ENCODE data around the gene BFSP1.

The BFSP1 gene

GRCh38 chr20:17556837-17557674 is 25.9 kb upstream of the BFSP1 start:
- DNase-seq, result no peak

GRCh38 chr20:17555106-17555505 is 23.9 kb upstream of the BFSP1 start:
- no peak for DNase-seq

- DNase-seq, result no peak
Measured at GRCh38 chr20:17549131-17549530, 18.0 kb upstream of the BFSP1 start.

- DNase-seq, result no peak
Measured at GRCh38 chr20:17545127-17545526, 13.9 kb upstream of the BFSP1 start.

DNA sequence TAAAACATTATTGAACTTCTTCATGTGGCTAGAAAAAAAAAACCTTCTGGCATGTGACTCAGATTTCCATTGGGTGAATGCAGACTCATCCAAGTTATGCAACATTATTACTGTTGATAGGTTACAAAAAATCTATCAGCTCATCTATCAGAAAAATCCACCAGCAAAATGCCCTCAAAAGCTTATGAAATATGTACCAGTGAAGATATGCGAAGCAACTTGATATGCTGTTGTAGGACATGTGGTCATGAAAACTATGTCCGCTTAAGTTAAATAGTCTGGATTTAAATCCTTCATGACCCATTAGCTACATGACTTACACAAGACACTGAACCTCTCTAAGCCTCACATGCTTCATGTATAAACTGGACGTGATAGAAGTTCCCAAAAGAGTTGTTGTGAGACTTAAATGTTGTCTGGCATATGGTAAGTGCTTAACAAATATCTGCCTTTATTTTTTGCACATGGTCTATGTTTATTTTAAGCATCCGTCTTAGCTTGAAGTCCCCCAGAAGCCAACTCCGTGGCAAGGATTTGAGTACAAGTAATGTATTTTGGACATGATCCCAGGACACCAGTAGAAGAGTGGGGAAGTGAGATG is 12.5 kb upstream of the BFSP1 start:
- no peak for DNase-seq

GRCh38 chr20:17542993-17543412 is 11.8 kb upstream of the BFSP1 start:
- DNase-seq, result no peak

DNA sequence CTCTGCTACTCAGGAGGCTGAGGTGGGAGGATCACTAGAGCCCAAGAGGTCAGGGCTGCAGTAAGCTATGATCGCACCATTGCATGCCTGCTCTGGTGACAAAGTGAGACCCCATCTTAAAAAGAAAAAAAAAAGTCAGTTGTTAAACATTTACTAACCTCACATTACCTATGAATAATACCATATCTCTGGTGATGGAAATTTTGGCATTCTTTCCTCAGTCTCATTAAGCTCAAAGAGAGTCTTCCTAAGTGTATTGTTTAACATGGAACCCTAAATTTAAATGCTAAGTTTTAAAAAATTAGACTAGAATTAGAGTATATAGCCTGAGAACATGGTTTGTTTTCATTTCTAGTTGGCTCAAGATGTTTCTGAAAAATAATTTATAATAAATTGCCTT is 11.3 kb upstream of the BFSP1 start:
- no peak for DNase-seq

- DNase-seq, result no peak
Measured at GRCh38 chr20:17541996-17542395, 10.8 kb upstream of the BFSP1 start.

DNA sequence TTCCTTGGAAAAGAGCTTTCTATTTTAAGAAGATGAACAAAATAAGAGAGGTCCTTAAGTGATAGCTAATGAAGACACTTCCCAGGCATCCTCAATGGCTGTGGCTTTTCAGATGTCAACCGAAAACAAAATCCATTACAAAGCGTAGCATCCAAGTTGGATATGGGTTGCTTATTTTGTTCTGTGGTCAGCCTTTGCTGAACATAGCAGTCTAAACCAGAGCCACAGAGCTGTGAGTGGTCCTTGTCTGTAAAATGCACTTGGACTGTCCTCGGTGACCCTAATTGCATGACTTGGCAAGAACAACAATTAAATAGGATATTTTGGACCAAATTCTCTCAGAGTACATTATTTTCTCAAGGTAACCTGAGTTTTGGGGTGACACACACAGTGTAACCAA is 10.4 kb upstream of the BFSP1 start:
- DNase-seq, result no peak

DNA sequence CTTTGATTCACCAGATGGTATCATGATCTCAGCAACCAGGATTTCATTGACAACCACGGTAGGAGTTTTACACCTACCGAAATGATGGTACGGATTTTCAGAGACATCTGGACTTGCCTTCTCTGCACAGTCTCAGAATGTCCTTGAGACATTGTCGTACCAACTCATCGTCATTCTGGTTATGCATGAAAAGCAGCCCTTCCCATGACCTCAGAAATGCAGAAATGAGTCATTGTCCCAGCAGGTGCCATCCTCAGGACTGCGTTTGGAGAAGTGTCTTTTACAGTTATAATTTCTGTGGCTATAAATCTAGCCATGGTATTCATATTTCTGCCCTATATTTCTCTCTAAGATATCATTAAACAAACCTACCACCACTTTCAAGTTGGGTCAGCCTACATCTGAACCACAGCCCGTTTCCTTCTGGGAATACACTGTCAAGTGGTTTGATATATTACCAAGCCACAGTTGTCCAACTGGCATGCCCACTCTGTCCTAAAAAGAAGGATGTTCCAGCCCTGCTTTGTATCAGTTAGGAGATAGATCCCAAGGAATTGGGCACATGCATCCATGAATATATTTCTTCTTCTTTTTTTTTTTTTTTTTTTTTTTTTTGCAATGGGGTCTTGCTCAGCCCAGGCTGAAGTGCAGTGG is 7.5 kb upstream of the BFSP1 start:
- peak; percentile 34 for DNase-seq

DNA sequence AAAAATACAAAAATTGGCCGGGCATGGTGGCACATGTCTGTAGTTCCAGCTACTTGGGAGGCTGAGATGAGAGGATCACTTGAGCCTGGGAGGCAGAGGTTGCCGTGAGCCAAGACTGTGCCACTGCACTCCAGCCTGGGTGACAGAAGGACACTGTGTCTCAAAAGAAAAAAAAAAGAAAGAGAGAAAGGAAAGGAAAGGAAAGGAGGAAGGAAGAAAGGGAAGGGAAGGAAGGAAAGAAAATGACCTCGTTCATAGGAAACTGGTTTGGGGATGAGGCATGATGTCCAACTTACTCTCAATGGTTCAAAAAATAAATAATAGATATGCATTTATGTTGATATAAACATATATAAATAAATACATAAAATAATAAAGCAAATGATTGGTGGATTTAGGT is 6.8 kb upstream of the BFSP1 start:
- no peak for DNase-seq

DNA sequence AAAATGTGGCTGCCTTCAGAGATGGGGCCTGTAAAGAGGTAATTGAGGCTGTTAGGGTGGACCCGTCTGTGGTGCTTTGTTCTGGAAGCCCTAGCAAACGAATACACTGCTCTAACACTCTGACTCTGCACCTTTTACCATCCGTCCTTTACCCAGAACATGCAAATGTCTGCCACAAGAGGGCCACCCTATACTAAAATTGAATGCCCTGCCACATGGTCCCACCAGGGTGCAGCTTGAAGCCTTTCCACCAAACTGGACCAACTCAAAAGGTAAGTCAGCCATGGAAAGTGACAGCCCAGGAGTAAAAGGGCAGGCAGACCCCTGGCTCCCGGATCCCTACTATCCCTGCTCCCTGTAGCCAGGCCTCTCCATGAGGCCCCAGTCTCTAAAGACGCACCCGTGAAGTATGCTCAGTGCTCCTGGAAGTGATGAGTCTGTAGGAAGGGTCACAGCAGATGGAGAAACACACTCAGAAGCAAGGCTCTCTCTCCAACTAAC is 5.8 kb upstream of the BFSP1 start:
- DNase-seq, result peak; percentile 72

DNA sequence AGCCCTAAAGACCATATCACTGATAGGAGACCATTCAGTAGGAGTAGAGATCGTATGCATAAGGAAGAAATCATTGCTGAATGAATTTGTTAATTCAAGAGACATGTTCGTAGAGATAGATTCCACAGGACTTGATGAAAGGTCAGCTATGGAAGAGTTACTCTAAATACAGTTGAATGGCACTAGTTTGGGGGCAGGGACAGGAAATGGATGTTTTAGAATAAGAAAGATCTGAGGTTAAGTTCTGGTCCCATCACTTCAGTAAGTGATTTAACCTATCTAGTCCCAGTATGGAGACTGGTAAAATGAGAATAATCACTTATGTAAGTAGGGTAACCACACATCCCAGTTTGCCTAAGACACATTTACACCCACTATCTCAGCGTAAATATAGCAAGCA is 2.9 kb upstream of the BFSP1 start:
- DNase-seq, result no peak

GRCh38 chr20:17533396-17533795 is 2.2 kb upstream of the BFSP1 start:
- DNase-seq, result peak; percentile 28

DNA sequence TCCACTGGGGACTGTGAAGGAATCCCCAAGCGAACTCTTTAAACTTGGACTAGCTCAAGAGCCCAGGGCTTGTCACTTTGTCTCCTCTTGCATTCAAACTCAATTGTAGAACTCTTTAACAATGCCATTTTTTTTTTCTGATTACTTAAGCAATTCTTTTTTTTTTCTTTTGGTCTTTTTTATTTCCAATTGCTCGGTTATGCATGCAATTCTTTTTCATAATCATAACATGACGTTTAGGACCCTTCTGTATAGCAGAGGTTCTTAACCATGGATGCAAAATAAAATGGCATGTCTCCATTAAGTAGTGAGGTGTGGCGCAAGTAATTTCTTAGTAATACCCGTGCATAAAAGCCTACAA is 466 bp upstream of the BFSP1 start:
- no peak for DNase-seq

DNA sequence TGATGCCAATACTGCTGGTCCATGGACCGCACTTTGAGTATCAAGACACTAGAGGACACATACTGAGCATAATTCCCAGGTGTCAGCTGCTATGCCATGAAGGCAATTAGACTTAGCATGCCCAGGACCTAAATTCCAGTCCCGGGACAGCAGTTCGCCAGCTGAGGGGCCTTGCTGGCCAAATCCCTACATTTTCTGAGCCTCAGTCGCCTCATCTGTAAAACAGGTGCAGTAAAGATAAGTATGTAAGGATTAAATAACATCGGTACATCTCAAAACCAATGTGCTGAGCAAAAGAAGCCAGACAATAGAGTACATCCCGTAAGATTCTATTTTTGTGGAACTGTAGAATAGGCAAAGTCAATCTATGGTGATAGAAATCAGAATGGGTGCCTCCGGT is 1.0 kb downstream of the BFSP1 start:
- DNase-seq, result no peak

DNA sequence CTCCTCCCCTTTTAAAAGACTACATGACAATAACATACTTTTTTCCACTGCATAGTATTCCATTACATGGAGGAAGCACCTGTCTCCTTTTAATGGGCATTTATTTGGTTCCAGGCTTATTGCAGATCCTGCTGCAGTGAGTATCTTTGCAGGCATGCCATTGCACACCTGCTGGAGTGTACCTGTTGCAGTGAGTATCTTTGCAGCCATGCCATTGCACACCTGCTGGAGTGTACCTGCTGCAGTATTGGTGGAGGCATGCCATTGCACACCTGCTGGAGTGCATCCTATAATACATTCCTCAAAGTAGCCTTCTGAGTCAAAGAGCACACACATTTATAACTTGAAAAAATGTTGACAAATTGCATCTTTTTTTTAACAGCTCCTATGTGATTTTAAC is 1.6 kb downstream of the BFSP1 start:
- DNase-seq, result no peak

DNA sequence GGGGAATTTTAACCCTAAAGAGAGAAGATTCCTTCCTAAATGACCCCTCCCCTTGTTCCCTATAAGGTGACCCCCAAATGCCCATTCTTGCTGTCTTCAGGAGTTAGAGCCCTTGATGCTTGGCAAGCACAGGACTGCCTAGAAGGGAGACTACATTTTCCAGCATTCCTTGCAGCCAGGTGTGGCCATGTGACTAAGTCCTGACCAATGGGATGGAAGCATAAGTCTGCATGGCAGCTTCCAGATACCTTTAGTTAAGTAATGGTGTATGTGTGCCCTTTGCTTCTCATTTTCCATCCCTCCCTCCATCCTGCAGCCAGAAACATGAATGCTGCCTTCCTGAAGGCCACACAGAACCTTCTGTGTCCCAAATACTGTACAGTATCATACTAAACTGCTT is 5.5 kb downstream of the BFSP1 start:
- DNase-seq, result peak; percentile 11

- no peak for DNase-seq
Measured at GRCh38 chr20:17525132-17525531, 6.0 kb downstream of the BFSP1 start.

GRCh38 chr20:17524560-17524959 is 6.6 kb downstream of the BFSP1 start:
- DNase-seq, result no peak

- no peak for DNase-seq
Measured at GRCh38 chr20:17523326-17523725, 7.9 kb downstream of the BFSP1 start.

DNA sequence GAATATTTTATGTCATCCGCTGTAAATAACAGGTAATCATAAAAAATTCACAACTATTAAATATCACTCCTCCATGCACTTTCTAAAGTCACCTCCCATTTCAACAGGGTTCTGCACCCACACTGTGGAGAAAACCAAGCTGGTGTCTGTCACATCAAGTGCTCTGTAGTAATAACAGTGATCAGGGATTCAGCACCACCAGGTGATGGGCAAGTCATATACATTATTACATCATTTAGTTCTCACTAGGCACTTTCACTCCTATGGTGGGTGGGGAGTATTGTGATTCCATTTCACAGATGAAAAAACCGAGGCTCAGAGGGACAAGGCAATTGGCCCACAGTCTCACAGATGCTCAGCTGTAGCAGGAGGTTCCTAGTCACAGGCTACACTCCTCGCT is 8.7 kb downstream of the BFSP1 start:
- no peak for DNase-seq

- DNase-seq, result no peak
Measured at GRCh38 chr20:17520583-17520982, 10.6 kb downstream of the BFSP1 start.

DNA sequence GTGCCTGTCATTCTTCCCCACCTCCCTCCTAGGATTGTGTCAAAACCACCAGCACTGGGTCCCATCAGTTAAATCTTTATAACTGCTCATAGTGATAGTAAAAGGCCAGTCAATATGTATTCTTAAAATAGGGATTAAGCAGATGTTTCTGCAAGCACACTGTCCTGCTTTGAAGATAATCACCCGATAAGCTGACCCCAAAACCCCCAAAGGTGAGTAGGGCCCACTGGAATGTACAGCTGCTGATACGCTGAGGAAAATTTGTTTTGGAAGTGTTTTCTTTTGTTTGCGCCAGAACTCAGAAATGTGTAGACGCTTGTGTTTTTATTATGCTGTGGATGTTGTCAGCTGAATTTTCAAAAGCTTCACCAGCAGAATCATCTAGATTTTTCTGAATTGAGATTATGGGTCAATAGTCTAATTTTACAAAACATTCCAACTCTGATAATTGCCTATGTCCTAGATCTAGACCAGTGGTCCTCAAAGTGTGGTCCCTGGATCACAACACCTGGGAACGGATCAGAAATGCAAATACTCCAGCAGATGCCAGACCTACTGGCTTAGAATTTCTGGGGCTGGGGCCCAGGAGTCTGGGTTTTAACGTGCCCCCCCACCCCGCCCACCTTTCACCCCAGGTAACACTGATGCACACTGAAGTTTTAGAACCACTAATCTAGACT is 11.4 kb downstream of the BFSP1 start:
- DNase-seq, result no peak
